ENCODE results near the gene CDADC1.

CDADC1 gene

DNA sequence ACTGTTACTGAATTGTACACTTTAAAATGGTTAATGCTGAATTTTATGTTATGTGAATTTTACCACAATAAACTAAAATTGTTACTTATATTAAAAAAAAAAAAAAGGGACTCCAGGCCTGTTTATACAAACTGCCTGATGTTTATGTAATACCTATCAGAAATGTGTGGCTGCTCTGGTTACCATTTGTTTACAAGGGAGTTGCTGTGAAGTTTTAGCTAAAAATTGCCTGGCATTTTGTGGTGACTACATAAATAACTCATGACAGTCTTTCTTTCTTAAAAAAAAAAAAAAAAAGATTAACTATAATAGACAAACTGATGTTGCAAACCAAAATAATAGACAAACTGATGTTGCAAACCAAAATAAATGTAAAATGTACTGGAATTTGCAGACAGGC, 71.8 kb downstream of the CDADC1 start (continued):
- TF ChIP-seq CREB5 (CRISPR knock-in tag; IDR thresholded peaks at IDR 0.05; ENCODE audit: low read depth) (no peak), ARNTL (CRISPR knock-in tag; IDR thresholded peaks at IDR 0.05; ENCODE audit: borderline replicate concordance, low read depth) (no peak), ZFP3 (CRISPR knock-in tag; IDR thresholded peaks at IDR 0.05) (no peak), SNAI2 (CRISPR knock-in tag; IDR thresholded peaks at IDR 0.05) (no peak), PPARA (CRISPR knock-in tag; IDR thresholded peaks at IDR 0.05; ENCODE audit: borderline replicate concordance) (no peak), OSR1 (CRISPR knock-in tag; IDR thresholded peaks at IDR 0.05) (no peak), CSRNP3 (CRISPR knock-in tag; IDR thresholded peaks at IDR 0.05) (no peak)

- no peak for TF ChIP-seq ZNF70 (CRISPR knock-in tag; IDR thresholded peaks at IDR 0.05)
- TF ChIP-seq TOX (CRISPR knock-in tag; IDR thresholded peaks at IDR 0.05; ENCODE audit: borderline replicate concordance) = no peak
- TF ChIP-seq, protein P1, sequence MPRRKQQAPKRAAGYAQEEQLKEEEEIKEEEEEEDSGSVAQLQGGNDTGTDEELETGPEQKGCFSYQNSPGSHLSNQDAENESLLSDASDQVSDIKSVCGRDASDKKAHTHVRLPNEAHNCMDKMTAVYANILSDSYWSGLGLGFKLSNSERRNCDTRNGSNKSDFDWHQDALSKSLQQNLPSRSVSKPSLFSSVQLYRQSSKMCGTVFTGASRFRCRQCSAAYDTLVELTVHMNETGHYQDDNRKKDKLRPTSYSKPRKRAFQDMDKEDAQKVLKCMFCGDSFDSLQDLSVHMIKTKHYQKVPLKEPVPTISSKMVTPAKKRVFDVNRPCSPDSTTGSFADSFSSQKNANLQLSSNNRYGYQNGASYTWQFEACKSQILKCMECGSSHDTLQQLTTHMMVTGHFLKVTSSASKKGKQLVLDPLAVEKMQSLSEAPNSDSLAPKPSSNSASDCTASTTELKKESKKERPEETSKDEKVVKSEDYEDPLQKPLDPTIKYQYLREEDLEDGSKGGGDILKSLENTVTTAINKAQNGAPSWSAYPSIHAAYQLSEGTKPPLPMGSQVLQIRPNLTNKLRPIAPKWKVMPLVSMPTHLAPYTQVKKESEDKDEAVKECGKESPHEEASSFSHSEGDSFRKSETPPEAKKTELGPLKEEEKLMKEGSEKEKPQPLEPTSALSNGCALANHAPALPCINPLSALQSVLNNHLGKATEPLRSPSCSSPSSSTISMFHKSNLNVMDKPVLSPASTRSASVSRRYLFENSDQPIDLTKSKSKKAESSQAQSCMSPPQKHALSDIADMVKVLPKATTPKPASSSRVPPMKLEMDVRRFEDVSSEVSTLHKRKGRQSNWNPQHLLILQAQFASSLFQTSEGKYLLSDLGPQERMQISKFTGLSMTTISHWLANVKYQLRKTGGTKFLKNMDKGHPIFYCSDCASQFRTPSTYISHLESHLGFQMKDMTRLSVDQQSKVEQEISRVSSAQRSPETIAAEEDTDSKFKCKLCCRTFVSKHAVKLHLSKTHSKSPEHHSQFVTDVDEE (CRISPR knock-in tag; IDR thresholded peaks at IDR 0.05) = no peak
- TF ChIP-seq ZC3H10 (CRISPR knock-in tag; IDR thresholded peaks at IDR 0.05) = no peak
- TF ChIP-seq ZFP30 (CRISPR knock-in tag; IDR thresholded peaks at IDR 0.05) = no peak
- no peak for TF ChIP-seq CSDC2 (CRISPR knock-in tag; IDR thresholded peaks at IDR 0.05)
- no peak for TF ChIP-seq ARNTL (CRISPR knock-in tag; IDR thresholded peaks at IDR 0.05; ENCODE audit: borderline replicate concordance, low read depth)
- TF ChIP-seq CREB5 (CRISPR knock-in tag; IDR thresholded peaks at IDR 0.05; ENCODE audit: low read depth) = no peak
- no peak for TF ChIP-seq ESRRG (CRISPR knock-in tag; IDR thresholded peaks at IDR 0.05)
- no peak for TF ChIP-seq ZNF565 (CRISPR knock-in tag; conservative IDR thresholded peaks at IDR 0.05; ENCODE audit: low read depth)
- no peak for TF ChIP-seq POU6F1 (CRISPR knock-in tag; IDR thresholded peaks at IDR 0.05; ENCODE audit: borderline replicate concordance, low read depth)
- TF ChIP-seq ISL1 (CRISPR knock-in tag; IDR thresholded peaks at IDR 0.05) = no peak
- ATAC-seq = no peak
Measured at GRCh38 chr13:49319951-49320350, 72.2 kb downstream of the CDADC1 start.

DNA sequence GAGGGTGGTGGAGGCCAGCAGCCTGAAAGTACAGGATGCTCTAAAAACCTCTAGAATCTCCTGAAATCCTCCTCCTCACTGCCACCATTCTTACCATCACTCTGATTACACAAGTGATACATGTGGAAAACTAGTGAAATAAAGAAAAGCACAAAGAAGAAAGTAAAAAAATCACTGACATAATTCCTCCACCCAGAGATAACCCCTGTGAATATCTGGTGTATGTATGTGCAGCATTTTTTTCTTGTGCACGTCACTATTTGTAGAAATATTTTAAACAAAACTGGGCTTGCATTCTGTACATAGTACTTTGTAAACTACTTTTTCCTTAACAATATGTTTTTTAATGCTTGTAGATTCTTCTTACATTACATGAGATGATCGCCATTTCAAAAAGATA, 73.2 kb downstream of the CDADC1 start:
- ATAC-seq = no peak
- TF ChIP-seq GLIS3 (CRISPR knock-in tag; IDR thresholded peaks at IDR 0.05) = no peak
- no peak for TF ChIP-seq CSRNP3 (CRISPR knock-in tag; IDR thresholded peaks at IDR 0.05)
- no peak for TF ChIP-seq TOX (CRISPR knock-in tag; IDR thresholded peaks at IDR 0.05; ENCODE audit: borderline replicate concordance)
- TF ChIP-seq BACH2 (CRISPR knock-in tag; IDR thresholded peaks at IDR 0.05; ENCODE audit: borderline replicate concordance) = no peak
- no peak for TF ChIP-seq POU6F1 (CRISPR knock-in tag; IDR thresholded peaks at IDR 0.05; ENCODE audit: borderline replicate concordance, low read depth)
- no peak for TF ChIP-seq ZFP3 (CRISPR knock-in tag; IDR thresholded peaks at IDR 0.05)
- no peak for TF ChIP-seq ZNF8 (CRISPR knock-in tag; IDR thresholded peaks at IDR 0.05)
- TF ChIP-seq ZFP30 (CRISPR knock-in tag; IDR thresholded peaks at IDR 0.05) = no peak
- TF ChIP-seq ISL1 (CRISPR knock-in tag; IDR thresholded peaks at IDR 0.05) = no peak
- TF ChIP-seq CREB5 (CRISPR knock-in tag; IDR thresholded peaks at IDR 0.05; ENCODE audit: low read depth) = no peak
- no peak for TF ChIP-seq ZNF565 (CRISPR knock-in tag; conservative IDR thresholded peaks at IDR 0.05; ENCODE audit: low read depth)
- TF ChIP-seq RARB (CRISPR knock-in tag; IDR thresholded peaks at IDR 0.05) = no peak
- TF ChIP-seq, protein P1 (CRISPR knock-in tag; IDR thresholded peaks at IDR 0.05) = no peak
- TF ChIP-seq ESRRG (CRISPR knock-in tag; IDR thresholded peaks at IDR 0.05) = no peak
